HG03066 (cell line): ENCODE data around the gene CSNK2A1.
"Not testable (repeated sequence)": the region's sequence is repeated elsewhere in the genome, so short reads cannot be mapped to it uniquely, and the experiment has no call there.

ENCODE experiments used
- ATAC-seq: cut with Tn5 transposase; IDR thresholded peaks from one replicate; pipeline ENCODE4 v1.9.1; 2021; ENCODE audit warnings: low read depth; ENCODE audit not compliant: unreplicated experiment

Gene CSNK2A1

DNA sequence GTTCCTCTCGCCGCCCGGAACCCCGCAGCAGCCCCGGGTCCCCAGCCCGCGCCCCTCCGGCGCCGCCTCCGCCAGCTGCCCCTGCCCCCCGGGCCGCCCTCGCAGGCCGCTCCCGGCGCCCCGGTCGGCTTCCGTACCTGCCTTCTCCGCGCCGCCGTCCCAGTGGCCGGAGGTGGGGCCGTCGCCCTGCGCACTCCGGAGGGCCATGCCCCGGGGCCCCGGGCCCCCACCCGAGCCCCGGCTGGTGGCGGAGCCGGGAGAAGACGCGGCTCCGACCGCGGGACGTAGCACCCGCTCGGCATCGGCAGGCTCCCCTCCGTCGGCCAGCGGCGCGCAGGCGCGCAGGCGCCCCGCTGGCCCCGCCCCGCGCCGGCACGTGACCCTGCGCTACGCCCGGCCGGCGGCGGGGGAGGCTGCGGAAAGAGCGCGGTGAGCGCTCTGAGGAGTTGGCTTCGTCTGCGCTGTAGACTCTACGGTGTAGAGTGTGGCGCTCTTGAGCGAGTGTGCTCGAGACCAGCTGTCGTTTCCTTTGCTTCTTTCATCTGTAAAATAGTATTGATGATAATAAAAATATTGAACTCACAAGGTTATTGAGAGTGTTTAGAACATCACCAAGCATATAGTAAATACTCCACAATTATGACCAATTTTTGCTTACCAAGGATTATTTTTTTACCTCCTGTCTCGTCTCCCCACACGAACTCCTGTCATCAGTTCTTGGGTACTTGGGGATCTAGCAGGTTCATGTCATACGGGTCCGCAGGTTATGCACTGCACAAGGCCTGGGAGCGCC, 81.2 kb downstream of the CSNK2A1 start, which contains the start of gene TBC1D20:
Gene TBC1D20, minus strand, starts transcription at position 335 of the 793 bp plus-strand sequence. Its CDS starts 128 bp downstream, at position 207.
- peak; percentile 93 for ATAC-seq

DNA sequence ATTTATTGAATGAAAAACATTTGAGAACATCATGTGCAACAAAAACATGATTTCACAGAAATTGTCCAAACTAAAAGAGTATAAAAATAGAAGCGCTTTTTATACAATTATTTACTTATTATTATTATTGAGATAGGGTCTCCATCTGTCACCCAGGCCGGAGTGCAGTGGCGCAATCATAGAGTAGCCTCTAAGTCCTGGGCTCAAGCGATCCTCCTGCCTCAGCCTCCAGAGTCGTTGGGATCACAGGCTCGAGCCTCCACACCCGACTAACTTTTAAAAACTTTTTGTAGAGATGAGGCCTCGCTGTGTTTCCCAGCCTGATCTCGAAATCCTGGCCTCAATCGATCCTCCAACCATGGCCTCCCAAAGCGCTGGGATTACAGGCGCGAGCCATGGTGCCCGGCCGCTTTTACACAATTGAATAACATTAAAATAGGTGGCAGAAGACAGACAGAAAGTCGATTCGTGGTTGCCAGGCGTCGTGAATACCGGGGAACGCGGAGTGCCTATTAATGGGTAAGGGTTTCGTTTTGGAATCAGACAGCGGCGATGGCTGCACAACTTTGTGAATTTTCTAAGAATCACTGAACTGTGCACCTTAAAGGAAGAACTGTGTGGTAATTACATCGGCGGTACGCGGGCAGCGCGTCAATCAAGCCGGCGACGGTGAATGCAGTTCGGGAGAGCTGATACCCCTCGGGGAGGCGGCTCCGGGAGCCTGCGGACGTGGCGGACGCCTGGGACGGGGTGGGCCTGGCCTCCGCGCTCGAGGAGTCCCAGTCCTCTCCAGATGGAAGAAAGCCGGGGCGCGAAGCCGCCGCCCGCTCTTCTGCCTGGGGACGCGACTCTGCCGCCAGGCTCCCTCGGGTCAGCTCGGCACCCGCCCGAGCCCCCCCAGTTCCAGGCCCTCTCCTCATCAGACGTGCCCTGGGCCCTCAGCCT, 82.1 kb downstream of the CSNK2A1 start:
- ATAC-seq = peak; percentile 32

- ATAC-seq = no peak
These were observed 82.9 kb downstream of the CSNK2A1 start for GRCh38 chr20:460707-461106.

DNA sequence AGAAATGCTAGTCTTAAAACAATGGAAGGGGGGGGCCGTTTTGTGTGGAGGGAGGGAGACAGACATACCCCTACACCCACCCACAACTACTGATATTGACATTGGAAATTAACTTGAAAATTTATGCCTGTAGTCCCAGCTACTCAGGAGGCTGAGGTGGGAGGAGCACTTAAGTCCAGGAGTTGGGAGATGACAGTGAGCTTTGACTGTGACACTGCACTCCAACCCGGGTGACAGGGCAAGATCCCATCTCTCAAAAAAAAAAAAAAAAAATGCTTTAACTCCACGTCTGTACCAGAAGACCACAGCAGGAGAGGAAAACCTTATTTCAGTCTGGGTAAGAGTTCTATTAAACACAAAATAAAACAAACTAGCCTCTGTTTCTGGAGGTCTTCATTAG, 83.4 kb downstream of the CSNK2A1 start:
- no peak for ATAC-seq

- no peak for ATAC-seq
These were observed 84.8 kb downstream of the CSNK2A1 start for GRCh38 chr20:458776-459175.

DNA sequence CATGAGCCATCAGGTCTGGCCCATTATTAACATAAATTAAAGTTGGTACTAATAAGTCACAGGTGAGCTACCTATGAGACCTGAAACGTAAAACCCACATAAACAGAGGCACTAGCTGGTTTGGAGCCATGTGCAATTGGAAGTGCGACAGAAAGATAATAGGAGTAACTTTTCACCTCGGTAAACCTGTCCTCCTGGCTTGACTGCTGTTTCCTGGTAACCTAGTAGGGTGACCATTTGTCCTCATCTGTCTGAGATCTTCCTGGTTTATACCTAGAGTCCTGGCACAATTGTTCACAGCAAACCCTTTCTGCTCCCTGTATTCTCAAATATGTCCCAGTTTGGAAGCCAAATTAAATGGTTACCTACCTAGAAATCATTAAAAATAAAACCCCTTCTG, 88.6 kb downstream of the CSNK2A1 start:
- no peak for ATAC-seq

GRCh38 chr20:452021-452420, 91.6 kb downstream of the CSNK2A1 start:
- ATAC-seq = not testable (repeated sequence)

- ATAC-seq = no peak
These were observed 97.9 kb downstream of the CSNK2A1 start for GRCh38 chr20:445514-446336.

DNA sequence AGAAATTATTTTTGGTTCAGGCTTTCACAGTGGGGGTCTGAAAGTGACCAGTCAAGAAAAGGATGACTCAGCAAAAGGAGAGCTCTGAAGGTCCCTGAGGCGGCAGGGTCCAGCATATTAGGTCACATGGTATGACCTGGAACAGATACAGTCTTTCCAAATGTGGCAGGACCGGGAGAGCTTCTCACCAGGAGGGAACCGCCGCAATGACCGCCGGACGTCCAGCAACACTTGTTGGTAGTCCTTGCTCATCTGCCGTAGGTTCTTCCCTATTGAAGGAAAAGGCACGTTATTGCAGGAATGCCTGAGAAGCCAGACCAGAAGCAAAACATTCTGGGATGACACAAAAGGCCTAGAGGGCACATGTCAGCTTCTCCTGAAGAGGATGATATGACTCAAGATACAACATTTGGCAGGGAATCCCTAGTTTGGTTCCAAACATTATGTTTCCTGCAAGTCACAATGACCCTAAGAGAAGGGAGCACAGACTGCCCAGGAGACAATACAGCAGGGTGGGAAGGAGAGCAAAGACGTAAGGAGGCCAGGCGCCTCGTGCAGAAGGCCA, 98.6 kb downstream of the CSNK2A1 start:
- no peak for ATAC-seq

DNA sequence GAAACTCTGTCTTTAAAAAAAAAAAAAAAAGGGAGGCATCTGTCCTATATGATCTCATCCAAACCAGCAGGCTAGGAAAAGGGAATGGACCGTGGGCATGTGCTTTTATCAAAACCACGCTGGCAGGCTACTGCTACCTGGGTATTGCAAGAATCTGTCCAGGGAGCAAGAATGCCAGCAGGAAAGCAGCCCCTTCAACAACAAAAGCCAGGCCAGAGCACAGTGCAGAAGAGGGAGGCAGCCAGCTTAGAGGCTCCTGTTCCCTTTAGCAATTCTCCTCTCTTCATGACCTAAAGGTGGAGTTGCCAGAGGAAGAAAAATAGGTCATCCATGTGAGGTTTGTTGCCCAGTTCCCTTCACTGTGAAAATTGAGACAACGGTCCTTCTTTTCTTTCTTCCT, 99.5 kb downstream of the CSNK2A1 start:
- no peak for ATAC-seq

DNA sequence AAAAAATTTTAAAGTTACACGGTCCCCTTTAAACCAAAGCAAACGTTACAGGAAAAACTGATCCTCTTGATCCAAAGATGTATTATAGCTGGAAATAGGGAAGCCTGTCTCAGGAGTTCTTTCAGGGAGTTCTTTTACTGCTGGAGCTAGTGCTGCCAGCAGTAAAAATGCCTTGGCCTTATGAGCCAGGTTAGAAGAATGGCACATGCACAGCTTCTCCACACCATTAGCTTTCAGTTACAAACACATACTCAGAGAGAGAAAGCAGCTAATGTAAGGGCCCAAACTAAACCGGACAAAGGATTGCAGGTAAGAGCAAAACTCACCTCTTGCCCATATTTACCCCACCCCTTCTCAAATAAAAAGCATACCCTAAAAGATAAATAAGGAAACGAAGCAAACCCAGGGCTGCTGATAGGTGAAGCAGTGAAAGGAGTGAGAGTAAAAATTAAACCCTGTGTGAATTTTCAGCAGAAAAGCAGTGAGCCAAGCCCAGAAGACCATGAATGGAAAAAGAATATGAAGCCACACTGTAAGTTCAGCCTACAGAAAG, 100.3 kb downstream of the CSNK2A1 start:
- no peak for ATAC-seq

DNA sequence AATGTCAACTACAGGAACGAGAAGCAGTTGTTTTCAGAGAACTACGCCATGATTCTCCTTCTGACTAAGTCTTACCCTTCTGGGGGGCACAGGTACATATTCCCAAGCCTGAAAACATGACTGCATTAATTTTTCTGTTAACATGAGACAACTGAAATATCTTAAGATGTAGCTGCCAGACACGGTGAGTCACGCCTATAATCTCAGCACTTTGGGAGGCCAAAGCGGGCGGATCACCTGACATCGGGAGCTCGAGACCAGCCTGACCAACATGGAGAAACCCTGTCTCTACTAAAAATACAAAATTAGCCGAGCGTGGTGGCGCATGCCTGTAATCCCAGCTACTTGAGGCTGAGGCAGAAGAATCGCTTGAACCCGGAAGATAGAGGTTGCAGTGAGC, 103.0 kb downstream of the CSNK2A1 start:
- ATAC-seq = no peak

GRCh38 chr20:440148-440547, 103.4 kb downstream of the CSNK2A1 start:
- no peak for ATAC-seq

DNA sequence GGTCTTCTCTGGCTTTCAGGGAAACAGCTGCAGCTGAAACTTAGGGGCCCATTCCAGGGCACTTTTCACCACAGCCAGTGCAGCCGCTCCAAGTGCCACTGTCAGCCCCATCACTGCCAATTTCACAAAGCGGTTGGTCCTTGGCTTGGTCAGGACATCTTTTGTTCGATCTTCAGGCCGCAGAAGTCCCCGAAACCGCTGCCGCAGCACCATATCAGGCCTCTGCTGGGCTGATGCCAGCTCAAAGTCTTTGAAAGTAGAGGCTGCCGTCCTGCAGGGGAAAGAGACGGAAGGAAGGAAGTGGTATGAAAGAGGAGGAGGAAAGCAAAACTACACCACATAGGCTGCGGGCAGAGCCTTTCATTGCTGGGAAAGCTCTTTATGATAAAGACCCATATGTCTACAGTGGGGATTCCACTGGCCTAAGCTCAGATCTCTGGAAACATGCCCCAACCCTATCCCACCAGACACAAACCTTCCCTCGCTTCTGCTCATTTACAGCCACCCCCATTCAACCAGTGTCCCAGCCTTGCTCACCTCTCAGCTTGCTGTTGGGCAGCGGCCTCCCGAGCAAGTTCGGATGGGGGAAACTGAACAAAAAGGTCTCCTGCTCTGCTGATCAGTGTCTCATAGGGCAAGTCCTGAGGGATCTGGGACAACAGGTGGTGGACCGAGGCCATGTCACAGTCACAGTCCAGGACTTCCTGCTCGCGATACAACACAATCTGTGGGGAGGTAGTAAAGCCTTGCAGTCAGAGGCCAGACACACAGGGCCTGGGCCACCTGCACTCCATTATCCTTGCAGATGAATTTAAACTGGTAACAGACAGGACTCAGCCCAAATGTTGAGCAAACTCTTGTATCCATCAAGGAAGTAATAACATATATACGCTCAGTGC, 104.8 kb downstream of the CSNK2A1 start:
- no peak for ATAC-seq

DNA sequence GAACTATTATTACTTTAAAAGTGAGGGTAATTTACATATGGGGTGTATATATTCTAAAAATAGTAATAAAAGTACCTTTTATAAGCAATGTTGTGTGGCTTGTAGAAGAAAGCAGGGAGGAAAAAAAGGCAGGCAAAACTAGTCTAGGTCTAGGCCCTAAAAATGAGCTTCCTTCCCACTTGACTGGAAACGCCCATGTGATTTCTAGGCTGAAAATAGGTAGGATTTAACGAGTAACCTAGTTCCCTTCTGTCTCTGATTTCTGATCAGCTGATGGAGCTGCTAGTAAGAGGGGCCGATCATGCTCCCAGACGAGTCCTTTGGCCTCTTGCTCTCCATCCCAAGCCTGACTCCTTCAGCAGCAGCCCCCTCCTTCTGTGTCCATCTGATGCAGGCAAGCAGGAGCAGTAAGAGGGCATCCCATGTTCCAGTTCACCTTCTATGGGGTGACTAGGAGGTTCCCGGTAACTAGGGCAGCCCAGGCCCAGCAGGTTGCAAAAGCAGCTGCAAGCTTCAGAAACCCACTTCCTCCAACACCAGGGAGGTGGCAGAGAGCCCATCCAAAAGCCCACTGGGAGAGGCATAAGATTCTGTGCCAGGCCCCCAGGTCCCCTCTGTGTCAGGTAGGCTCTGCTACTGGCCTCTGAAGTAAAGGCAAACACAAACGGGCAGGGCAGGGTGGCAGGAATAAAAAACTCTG, 105.7 kb downstream of the CSNK2A1 start:
- no peak for ATAC-seq

DNA sequence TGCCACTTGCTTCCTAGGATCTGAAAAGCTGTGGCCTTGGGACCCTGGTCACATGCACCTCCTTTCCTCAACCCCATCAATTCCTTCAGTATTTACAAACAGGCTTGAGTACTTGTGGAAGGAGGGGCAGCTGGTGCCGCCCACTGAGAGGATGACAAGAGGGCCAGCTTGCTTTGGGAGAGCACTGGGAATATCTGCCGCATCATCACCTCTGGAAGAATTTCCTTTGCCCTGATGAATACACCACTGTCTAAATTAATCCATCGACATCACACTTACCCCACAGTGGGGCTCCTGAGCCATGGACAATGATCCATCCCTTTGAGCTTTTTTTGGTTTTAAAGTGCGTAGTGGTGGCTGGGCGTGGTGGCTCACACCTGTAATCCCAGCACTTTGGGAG, 107.1 kb downstream of the CSNK2A1 start:
- no peak for ATAC-seq

DNA sequence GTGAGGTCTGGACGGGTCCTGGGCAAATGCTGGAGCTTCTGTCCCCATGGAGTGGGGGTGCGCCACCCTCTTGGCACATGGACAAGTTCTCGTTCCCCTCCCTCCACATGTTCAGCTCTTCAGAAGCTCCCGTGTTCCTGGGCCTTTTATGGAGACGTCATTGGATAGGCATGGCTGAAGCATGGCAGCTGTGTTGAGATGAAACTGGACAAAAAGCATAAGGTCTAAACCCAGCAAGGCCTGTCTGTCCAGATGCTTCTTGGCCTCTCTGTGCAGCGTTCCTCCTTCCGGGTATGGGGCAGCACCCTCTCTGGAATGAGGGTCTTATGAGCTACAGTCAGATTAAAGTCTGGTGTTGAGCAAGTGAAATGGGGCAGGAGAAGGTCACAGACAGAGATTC, 108.0 kb downstream of the CSNK2A1 start:
- ATAC-seq = no peak

DNA sequence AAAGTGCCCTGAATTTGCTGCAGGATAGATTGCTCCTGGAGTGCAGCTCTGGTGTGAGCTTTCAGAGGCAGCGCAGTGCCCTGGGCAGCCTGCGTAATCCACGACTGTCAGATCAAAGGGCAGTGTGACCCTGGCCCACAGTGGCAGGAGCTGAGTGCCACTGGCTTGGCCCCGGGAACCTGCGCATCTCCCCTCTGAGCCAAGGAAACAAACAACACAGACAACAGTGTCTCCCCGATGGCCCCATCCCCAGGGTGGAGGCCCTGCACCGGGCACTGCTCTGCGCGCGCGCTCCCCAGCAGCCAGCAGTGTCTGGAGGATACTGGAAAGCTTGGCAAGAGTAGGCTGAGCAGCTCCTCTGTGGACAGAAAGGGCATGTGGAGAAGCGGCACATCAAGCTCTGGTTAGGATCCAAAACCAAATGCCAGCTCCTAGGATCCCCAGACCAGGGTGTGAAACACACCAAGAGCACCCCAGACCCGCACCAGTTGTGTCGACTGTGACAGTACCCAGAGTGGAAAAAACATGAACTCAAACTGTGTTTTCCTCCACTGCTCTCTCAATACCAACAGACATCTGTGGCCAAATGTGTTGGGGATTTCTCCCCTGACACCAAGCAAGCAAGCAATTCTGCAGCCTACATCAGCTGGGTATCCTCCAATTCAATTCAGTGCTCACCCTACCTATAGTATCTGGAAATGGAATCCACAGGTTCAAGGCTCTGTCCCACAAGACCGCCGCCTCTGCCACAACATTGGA, 108.8 kb downstream of the CSNK2A1 start:
- no peak for ATAC-seq
